ENCODE measurements around the gene NUBP2. TPM values are rescaled to one million over a fixed set of nuclear protein-coding genes. Genes with fewer than 3 reads are reported as not detected.

Gene NUBP2
- total and polyA plus RNA-seq, 2 donors (not counting 3 experiments of a cell fraction or from before 2014, with no cell fraction given): 55.0 to 69.6 TPM

DNA sequence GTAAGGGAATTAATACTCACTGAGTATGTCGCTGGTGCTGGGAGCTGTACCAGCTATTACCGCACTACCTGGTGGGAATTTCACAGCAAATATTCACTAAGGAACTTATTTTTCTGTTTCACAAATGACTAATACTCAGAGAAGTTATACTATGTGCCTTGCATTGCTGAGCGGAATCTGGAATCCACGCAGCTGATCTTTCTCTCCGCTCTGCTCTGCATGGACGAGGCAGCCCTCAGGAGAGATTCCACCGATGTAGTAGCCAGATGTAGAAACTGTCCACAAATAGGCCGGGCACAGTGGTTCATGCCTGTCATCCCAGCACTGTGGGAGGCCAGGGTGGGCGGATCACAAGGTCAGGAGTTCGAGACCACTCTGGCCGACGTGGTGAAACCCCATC lies 28.6 kb upstream of the NUBP2 start:
- no peaks in the 10 kb centered on the region for H3K79me2 ChIP-seq (ENCODE audit: control insufficient read depth, insufficient read depth, low read length)
- ChIA-PET POLR2A (no interaction called here), CTCF (no interaction called here)
- TF ChIP-seq CTCF (IDR thresholded peaks at IDR 0.05; ENCODE audit: extremely low read depth in 1 of 2, insufficient read depth in 1 of 2, low read depth in 1 of 2, low read length in 2 of 2) (no peak), MAX (IDR thresholded peaks at IDR 0.05; ENCODE audit: insufficient read depth, insufficient read length) (no peak), GATA2 (IDR thresholded peaks at IDR 0.05; ENCODE audit: insufficient read depth, insufficient read length, low read depth, low read length) (no peak), FOS (IDR thresholded peaks at IDR 0.05; ENCODE audit: borderline replicate concordance, insufficient read depth, low read length) (no peak), MYC (IDR thresholded peaks at IDR 0.05; ENCODE audit: low read depth, low read length) (no peak), EZH2 (IDR thresholded peaks at IDR 0.05; ENCODE audit: borderline replicate concordance, low read depth, low read length, severe bottlenecking) (no peak), JUN (IDR thresholded peaks at IDR 0.05; ENCODE audit: borderline replicate concordance, insufficient read depth, insufficient read length, low read depth) (no peak)
- intact Hi-C loops (cut with micrococcal nuclease): no loop called here
- H3K4me3 ChIP-seq (replicated peaks in 1 of 3; ENCODE audit: insufficient read depth in 1 of 3, low read depth in 1 of 3, low read length in 3 of 3): no peak overlapping the region
- dilution Hi-C loops (cut with MboI; ENCODE audit: extremely low pct_ligation_motif_present, low sequenced_read_pairs): no loop called here
- BruUV-seq (replicated peaks): no TSS peak
- no peaks in the 10 kb centered on the region for H3K27me3 ChIP-seq (ENCODE audit: control insufficient read depth in 2 of 2, insufficient read depth in 2 of 2, low read length in 2 of 2)
- no peaks in the 10 kb centered on the region for H3K9me3 ChIP-seq (replicated peaks; ENCODE audit: control insufficient read depth, insufficient read depth, low read length)
- no peaks in the 10 kb centered on the region for H3K4me1 ChIP-seq (ENCODE audit: control insufficient read depth, extremely low read depth, insufficient read depth, low read length)
- H3K9me1 ChIP-seq (replicated peaks; ENCODE audit: control insufficient read depth, extremely low read depth, insufficient read depth, low read length): no peaks in the 10 kb centered on the region
- no peaks in the 10 kb centered on the region for H4K20me1 ChIP-seq (replicated peaks; ENCODE audit: control insufficient read depth, extremely low read depth, insufficient read depth, low read length)
- DNase-seq (ENCODE audit: low read depth, low spot score) (no peak), FAIRE-seq (no peak)
- no peak overlapping the region for H2AFZ ChIP-seq (ENCODE audit: low read depth, low read length)
- peaks cover 4 to 31% of the 10 kb centered on the region in 2 experiments for H3K36me3 ChIP-seq (ENCODE audit: control insufficient read depth in 2 of 2, extremely low read depth in 1 of 2, insufficient read depth in 2 of 2, low read length in 2 of 2)
- no peak overlapping the region for H3K9ac ChIP-seq (replicated peaks; ENCODE audit: extremely low read depth, insufficient read depth, low read length)
- no peak overlapping the region for H3K4me2 ChIP-seq (ENCODE audit: insufficient read depth, low read length)
- no peak overlapping the region for H3K27ac ChIP-seq (ENCODE audit: insufficient read depth, low read depth, low read length)
